ENCODE results near the gene PLCB4.

- TF ChIP-seq JUN (CRISPR knock-in tag; IDR thresholded peaks at IDR 0.05): no peak
- no peak for TF ChIP-seq CTCF (IDR thresholded peaks at IDR 0.05)
- TF ChIP-seq PRDM15 (CRISPR knock-in tag; IDR thresholded peaks at IDR 0.05): no peak
- TF ChIP-seq HMGXB4 (CRISPR knock-in tag; IDR thresholded peaks at IDR 0.05): no peak
- no peak for TF ChIP-seq STAT6 (CRISPR knock-in tag; conservative IDR thresholded peaks at IDR 0.05; ENCODE audit: low read depth)
These were observed 68.1 kb downstream of the PLCB4 start for GRCh38 chr20:9137001-9137400.

Measured in WTC11 (cell line).